Common myeloid progenitor, CD34-positive (primary cell): ENCODE results near the gene OR6X1.
A peak's percentile ranks its signal among the peaks of the same experiment; 100 is the strongest.

Experiments used
- CTCF ChIA-PET: fragments of 350-600 bp; sonication (Branson Sonifier 250); formaldehyde crosslinking; loops from one replicate; lab custom pipeline; 2021; ENCODE audit warnings: antibody characterized with exemption; lab: Charles Lee
- POLR2A ChIA-PET: fragments of 350-600 bp; sonication (Branson Sonifier 250); formaldehyde crosslinking; loops from one replicate; lab custom pipeline; 2021; ENCODE audit warnings: antibody characterized with exemption; lab: Charles Lee
- DNase-seq, 3 donors: peaks; one replicate each; pipeline versions ENCODE4 v3.0.0 to v3.0.0-alpha.2; 2013
- H3K27ac ChIP-seq, 2 experiments: 1 replicate in 1 of 2; 2 replicates in 1 of 2; pipeline ENCODE4 v1.7.0; 2013; ENCODE audit warnings: inconsistent platforms in 2 of 2, low read length in 2 of 2, mild to moderate bottlenecking in 2 of 2, low read depth in 1 of 2, moderate library complexity in 1 of 2; ENCODE audit not compliant: severe bottlenecking in 2 of 2, insufficient read depth in 1 of 2, poor library complexity in 1 of 2
- H3K27me3 ChIP-seq, 5 experiments: replicated peaks in 2 of 5; 1 replicate in 3 of 5; 2 replicates in 2 of 5; pipeline versions ENCODE4 v1.6.1 to v1.7.0; 2013; ENCODE audit warnings: low read length in 4 of 5, mild to moderate bottlenecking in 2 of 5, moderate library complexity in 2 of 5, inconsistent platforms in 1 of 5; ENCODE audit not compliant: insufficient read depth in 5 of 5, control insufficient read depth in 4 of 5
- H3K36me3 ChIP-seq, 4 experiments: 1 replicate in 2 of 4; 2 replicates in 2 of 4; pipeline versions ENCODE4 v1.6.1 to v1.7.0; 2013; ENCODE audit warnings: low read length in 3 of 4, control low read depth in 1 of 4, mild to moderate bottlenecking in 1 of 4; ENCODE audit not compliant: control insufficient read depth in 4 of 4, insufficient read depth in 4 of 4
- H3K4me1 ChIP-seq, 4 experiments: 1 replicate in 3 of 4; 2 replicates in 1 of 4; pipeline versions ENCODE4 v1.6.1 to v1.7.1; 2013; ENCODE audit warnings: low read length in 3 of 4, mild to moderate bottlenecking in 3 of 4, control low read depth in 1 of 4, inconsistent platforms in 1 of 4, moderate library complexity in 1 of 4; ENCODE audit not compliant: control insufficient read depth in 4 of 4, insufficient read depth in 4 of 4; ENCODE audit errors: control extremely low read depth in 1 of 4
- H3K4me3 ChIP-seq, 7 experiments: 1 replicate in 4 of 7; 2 replicates in 3 of 7; pipeline versions ENCODE4 v1.5.1 to v1.7.0; 2013; ENCODE audit warnings: mild to moderate bottlenecking in 7 of 7, low read length in 6 of 7, moderate library complexity in 6 of 7, inconsistent platforms in 2 of 7, low read depth in 2 of 7, control low read depth in 1 of 7; ENCODE audit not compliant: insufficient read depth in 4 of 7, control insufficient read depth in 1 of 7; ENCODE audit errors: extremely low read depth in 1 of 7
- H3K9me3 ChIP-seq, 5 experiments: 1 replicate in 4 of 5; 2 replicates in 1 of 5; pipeline versions ENCODE4 v1.6.1 to v1.7.1; 2013; ENCODE audit warnings: low read length in 4 of 5, mild to moderate bottlenecking in 2 of 5, inconsistent platforms in 1 of 5, low read depth in 1 of 5, moderate library complexity in 1 of 5; ENCODE audit not compliant: control insufficient read depth in 4 of 5, insufficient read depth in 2 of 5; ENCODE audit errors: control extremely low read depth in 1 of 5
- WGBS: methylation state at CpG from one replicate; pipeline ENCODE4 v1.1.5; 2013; ENCODE audit not compliant: insufficient coverage; 5-methylcytosine and 5-hydroxymethylcytosine counted together

Gene OR6X1

GRCh38 chr11:123742031-123742723 lies 12.1 kb downstream of the OR6X1 start:
- Histone ChIP-seq H3K4me3 (peak overlapping the region in 6 of 7 experiments; percentile 89 to 95 (median 91)), H3K4me1 (peaks cover 2 to 19% (median 17%) of the 10 kb centered on the region in 4 experiments), H3K27me3 (no peaks in the 10 kb centered on the region), H3K9me3 (peaks cover 0 to 2% (median 0%) of the 10 kb centered on the region in 5 experiments), H3K27ac (peak overlapping the region; percentile 74 to 81), H3K36me3 (peaks cover 5 to 22% (median 14%) of the 10 kb centered on the region in 4 experiments)
- 22% methylated on average over 11 of the region's 12 CpGs for WGBS
- peak in 2 of 3 donors; percentile 4 to 10 for DNase-seq
- ChIA-PET CTCF (no interaction called here), POLR2A (no interaction called here)

- H3K4me3 ChIP-seq: peak within 1 kb of the TSS; percentile 89 to 99 (median 91)
- H3K4me1 ChIP-seq: peaks cover 2 to 19% (median 17%) of the 10 kb centered on the region in 4 experiments
- peaks cover 5 to 30% (median 15%) of the 10 kb centered on the region in 4 experiments for H3K36me3 ChIP-seq
- H3K9me3 ChIP-seq: peaks cover 0 to 2% (median 0%) of the 10 kb centered on the region in 5 experiments
- 0% methylated on average over 41 of the region's 67 CpGs for WGBS
- peak; percentile 92 to 96 (median 95) for DNase-seq
- ChIA-PET CTCF (no interaction called here), POLR2A (no interaction called here)
- peak within 1 kb of the TSS; percentile 74 to 81 for H3K27ac ChIP-seq
- H3K27me3 ChIP-seq: no peaks in the 10 kb centered on the region
Observed at GRCh38 chr11:123741159-123742030, 12.9 kb downstream of the OR6X1 start, which contains the start of gene ZNF202. Gene ZNF202 (minus strand): TSS chr11:123741660. CDS start chr11:123730888, 10,772 bp downstream.

GRCh38 chr11:123740787-123741158 lies 13.5 kb downstream of the OR6X1 start:
- 0% methylated on average over 5 of the region's 6 CpGs for WGBS
- H3K27ac ChIP-seq: peak overlapping the region; percentile 74 to 81
- peaks cover 5 to 36% (median 17%) of the 10 kb centered on the region in 4 experiments for H3K36me3 ChIP-seq
- ChIA-PET CTCF (no interaction called here), POLR2A (no interaction called here)
- peaks cover 2 to 19% (median 17%) of the 10 kb centered on the region in 4 experiments for H3K4me1 ChIP-seq
- H3K27me3 ChIP-seq: no peaks in the 10 kb centered on the region
- DNase-seq: no peak
- H3K4me3 ChIP-seq: peak overlapping the region; percentile 89 to 99 (median 91)
- H3K9me3 ChIP-seq: peaks cover 0 to 2% (median 0%) of the 10 kb centered on the region in 5 experiments

- WGBS: no CpG with 5 or more reads among the region's 2 CpGs
- CTCF ChIA-PET: interaction anchor here (1.0 kb wide), 1 partner anchor 9 kb away, joined by 3 read pairs; no protein-coding TSS in a partner anchor
Observed at GRCh38 chr11:123738374-123738773, 15.9 kb downstream of the OR6X1 start.

GRCh38 chr11:123736769-123737168 lies 17.5 kb downstream of the OR6X1 start:
- no peak overlapping the region for H3K27ac ChIP-seq
- H3K9me3 ChIP-seq: peaks cover 0 to 2% (median 0%) of the 10 kb centered on the region in 5 experiments
- no peaks in the 10 kb centered on the region for H3K27me3 ChIP-seq
- H3K36me3 ChIP-seq: peaks cover 5 to 60% (median 30%) of the 10 kb centered on the region in 4 experiments
- POLR2A ChIA-PET: no interaction called here
- no peak for DNase-seq
- CTCF ChIA-PET: no interaction called here
- no peak overlapping the region for H3K4me3 ChIP-seq
- peaks cover 2 to 13% (median 11%) of the 10 kb centered on the region in 4 experiments for H3K4me1 ChIP-seq
- no CpG with 5 or more reads among the region's 3 CpGs for WGBS

More at GRCh38 chr11:123738374-123738773, 15.9 kb downstream of the OR6X1 start:
- POLR2A ChIA-PET: no interaction called here
- Histone ChIP-seq H3K9me3 (peaks cover 0 to 2% (median 0%) of the 10 kb centered on the region in 5 experiments), H3K4me3 (no peak overlapping the region), H3K27ac (no peak overlapping the region), H3K27me3 (no peaks in the 10 kb centered on the region), H3K4me1 (peaks cover 2 to 19% (median 17%) of the 10 kb centered on the region in 4 experiments), H3K36me3 (peaks cover 5 to 50% (median 29%) of the 10 kb centered on the region in 4 experiments)
- DNase-seq: no peak

GRCh38 chr11:123729602-123730001 lies 24.7 kb downstream of the OR6X1 start:
- H3K27ac ChIP-seq: no peak overlapping the region
- no peaks in the 10 kb centered on the region for H3K27me3 ChIP-seq
- peaks cover 9 to 42% (median 20%) of the 10 kb centered on the region in 5 experiments for H3K9me3 ChIP-seq
- ChIA-PET POLR2A (no interaction called here), CTCF (interaction anchor here (1.3 kb wide), 1 partner anchor 9 kb away, joined by 3 read pairs; no protein-coding TSS in a partner anchor)
- 94% methylated on average over 7 of the region's 8 CpGs for whole genome bisulfite sequencing
- no peak overlapping the region for H3K4me3 ChIP-seq
- DNase-seq: no peak
- no peaks in the 10 kb centered on the region for H3K4me1 ChIP-seq
- peaks cover 41 to 88% (median 69%) of the 10 kb centered on the region in 4 experiments for H3K36me3 ChIP-seq
